GM19438 (cell line): ENCODE measurements around the gene CWF19L1.

Source experiments
- ATAC-seq: cut with Tn5 transposase; IDR thresholded peaks from one replicate; pipeline ENCODE4 v1.9.1; 2021; ENCODE audit warnings: low read depth; ENCODE audit not compliant: unreplicated experiment

The CWF19L1 gene

DNA sequence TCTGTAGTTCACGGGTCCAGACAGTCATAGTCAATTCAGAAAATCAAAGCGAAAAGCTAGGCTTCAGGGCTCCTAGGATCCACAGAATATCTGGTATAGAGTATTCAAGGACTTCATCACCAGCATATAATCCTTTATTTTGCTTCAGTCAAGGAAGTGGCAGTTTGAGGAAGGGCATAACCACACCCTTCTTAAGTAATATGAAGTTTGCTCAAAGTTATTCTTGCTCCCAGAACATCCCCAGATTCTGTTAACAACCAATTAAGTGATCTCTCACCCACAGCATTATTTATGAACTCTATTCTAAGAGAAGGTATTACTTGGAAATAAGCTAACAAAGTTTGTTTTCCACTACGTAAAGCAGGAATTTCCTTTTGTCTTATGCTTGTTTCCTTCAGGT lies 13.2 kb downstream of the CWF19L1 start:
- ATAC-seq: no peak

DNA sequence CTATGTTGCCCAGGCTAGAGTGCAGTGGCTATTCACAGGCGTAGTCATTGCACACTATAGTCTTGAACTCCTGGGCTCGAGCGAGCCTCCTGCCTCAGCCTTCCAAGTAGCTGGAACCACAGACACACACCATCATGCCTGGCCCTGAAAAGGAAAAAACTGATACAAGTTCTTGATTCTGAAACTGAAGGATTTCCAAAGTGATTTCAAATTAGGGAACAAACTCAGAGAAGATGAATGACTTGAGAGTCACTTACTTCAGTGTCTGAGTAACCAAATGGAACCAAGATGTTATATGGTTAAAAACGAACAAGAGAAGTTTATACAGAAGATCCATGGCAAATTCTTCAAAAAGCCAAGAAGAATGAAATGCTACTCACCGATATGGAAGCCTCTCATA lies 14.4 kb downstream of the CWF19L1 start:
- ATAC-seq: no peak

DNA sequence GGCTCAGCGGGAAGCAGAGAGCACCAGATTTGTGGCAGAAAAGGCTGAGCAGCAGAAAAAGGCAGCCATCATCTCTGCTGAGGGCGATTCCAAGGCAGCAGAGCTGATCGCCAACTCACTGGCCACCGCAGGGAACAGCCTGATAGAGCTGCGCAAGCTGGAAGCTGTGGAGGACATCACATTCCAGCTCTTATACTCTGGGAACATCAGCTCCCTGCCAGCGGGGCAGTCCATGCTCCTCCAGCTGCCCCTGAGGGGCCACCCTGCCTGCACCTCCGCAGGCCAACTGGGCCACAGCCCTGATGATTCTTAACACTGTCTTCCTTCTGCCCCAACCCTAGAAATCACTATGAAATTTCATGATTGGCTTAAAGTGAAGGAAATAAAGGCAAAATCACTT lies 18.6 kb downstream of the CWF19L1 start:
- no peak for ATAC-seq

DNA sequence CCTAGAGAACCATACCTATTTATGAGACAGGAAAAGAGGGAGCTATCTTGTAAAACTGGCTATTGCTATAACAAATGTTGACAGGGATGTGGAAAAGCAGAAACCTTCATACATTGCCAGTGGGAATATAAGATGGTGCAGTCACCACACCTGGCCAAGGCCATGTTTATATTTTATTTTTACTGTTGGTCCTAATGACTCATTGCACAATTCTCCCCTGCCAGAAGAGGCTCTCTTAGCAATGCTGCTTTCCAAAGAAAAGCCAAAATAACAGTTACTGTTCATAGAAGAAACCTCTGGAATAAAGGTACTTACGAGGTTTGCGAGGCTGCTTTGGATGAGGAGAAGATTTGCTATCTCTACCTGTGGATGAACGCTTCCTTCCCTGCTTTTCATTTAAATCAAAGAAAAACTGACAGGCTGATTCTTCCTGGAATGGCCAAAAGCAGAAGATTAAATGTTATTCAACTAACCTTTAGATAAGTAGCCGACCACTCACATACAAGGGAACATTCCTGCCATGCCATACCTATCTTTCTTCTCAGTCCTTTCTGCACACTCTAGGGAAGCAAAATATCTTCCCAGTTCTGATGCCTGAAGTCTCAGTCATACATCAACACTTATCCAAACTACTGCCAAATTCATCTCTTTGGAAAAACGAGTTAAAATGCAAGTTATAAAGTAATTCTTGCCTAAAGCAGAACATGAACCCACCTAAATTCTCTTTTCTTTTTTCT lies 21.8 kb downstream of the CWF19L1 start:
- no peak for ATAC-seq

DNA sequence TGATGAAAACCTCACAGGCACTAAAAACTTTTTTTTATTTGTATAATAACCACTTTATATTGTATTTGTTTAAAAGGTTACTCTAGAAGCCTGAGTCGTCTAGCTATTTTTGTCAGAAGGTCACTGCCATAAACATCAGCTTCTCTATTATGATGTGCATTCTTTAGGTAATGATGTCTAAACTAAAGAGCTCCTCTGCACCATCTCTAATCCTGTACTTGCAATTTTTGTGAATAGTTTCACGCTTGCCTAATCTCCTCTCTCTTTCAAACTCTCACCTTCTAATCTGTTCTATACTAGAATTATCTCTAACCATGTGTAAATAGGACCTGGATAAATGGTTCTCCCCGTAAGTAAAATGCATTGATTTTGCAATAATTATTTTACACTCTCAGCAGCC lies 27.6 kb downstream of the CWF19L1 start:
- ATAC-seq: no peak

DNA sequence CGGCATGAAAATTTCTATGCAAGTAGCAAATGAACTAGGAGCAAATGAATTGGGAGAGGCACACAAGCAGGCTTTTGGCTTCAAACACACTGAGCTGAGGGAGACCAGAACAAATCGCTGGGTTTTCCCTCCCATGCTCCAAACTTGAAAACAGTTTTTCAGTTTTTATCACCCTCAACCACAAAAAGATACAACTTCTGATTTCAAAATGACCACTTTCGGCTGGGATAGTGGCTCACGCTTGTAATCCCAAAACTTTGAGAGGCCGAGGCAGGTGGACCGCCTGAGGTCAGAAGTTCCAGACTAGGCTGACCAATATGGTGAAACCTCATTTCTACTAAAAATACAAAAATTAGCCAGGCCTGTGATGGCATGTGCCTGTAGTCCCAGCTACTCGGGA lies 29.0 kb downstream of the CWF19L1 start:
- ATAC-seq: no peak

DNA sequence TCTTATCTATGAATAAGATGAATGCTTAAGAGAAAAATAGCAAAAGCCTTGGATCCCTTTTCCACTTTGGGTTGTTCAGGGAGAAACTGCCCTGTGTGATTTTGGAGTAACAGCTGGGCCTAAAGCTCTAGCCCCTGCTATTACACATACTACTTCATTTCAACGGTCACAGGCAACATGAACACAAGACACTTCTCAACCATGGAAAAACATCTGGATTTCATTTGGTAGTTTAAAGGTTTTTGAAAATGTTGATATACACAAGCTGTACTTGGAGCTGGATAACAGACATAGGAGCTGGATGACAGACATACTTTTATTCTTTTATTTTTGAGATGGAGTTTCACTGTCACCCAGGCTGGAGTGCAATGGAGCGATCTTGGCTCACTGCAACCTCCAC lies 35.3 kb downstream of the CWF19L1 start:
- no peak for ATAC-seq

DNA sequence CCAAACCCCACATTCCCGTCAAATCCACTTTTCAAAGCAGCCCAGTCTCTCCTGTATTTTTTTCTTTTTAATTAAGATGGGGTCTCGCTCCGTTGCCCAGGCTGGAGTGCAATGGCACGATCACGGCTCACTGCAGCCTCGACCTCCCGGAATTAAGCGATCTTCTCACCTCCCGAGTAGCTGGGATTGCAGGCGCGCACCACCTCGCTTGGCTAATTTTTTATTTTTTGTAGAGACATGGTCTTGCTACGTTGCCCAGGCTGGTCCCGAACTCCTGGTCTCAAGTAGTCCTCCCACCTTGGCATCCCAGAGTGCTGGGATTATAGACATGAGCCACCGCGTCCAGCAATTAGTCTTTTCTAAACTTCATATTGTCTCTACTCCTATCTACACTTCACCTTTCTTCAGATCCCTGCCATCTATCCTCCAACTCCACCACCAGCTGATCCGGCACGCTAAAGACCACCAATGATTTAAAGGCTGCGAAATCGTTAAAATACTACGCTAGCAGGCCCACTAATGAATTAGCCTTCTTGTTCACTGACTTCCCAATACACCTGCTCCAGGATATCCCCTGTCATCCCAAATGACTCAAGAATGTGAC lies 37.5 kb downstream of the CWF19L1 start:
- ATAC-seq: no peak

DNA sequence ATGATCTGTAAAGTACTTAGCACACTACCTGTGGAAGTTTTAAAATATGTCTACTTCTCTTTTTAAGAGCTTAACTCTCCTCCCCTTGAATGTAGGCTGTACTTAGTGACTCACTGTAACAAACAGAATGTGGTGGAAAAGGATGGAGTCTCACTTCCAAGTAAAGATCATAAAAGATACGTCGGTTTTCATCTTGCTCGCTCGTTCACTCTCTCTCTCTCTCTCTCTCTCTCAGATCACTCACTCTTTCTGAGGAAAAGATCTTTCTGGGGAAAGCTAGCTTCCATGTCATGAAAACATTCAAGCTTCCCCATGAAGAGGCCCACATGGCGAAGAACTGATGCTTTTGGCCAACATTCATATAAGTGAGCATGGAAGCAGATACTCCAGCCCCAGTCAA lies 43.6 kb downstream of the CWF19L1 start:
- ATAC-seq: no peak

DNA sequence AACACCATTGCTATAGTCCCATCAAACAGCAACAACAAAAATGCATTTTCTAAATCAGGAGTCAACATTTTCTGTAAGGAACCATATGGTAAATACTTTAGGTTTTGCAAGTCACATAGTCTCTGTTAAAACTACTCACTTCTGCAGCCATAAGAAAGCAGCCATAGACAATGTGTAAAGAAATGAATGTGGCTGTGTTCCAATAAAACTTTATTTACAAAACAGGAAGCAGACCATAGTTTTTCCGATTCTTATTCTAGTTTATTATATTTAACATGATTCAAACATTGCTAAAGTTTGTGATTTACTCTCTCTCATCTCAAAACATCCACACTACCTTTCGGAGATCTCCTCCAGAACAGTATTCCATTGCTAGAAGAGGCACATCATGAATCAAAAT lies 44.9 kb downstream of the CWF19L1 start:
- no peak for ATAC-seq

DNA sequence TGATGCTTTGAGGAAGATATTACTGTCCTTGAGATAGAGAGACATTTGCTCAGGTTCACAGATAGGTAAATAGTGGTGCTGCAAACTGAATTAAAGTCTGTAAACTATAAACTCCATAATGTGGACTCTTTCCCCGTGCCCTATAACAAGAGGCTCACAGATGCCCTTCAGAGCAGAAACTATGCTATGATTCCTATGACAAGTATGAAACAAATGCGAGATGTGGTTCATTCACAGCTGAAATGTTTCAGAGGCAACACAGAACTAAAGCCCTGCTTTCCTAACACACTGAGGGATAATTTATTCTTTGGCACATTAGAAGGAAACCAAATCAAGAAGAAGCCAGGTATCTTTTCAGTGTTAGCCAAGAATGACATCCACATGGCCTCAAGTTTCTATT lies 51.4 kb downstream of the CWF19L1 start:
- no peak for ATAC-seq

DNA sequence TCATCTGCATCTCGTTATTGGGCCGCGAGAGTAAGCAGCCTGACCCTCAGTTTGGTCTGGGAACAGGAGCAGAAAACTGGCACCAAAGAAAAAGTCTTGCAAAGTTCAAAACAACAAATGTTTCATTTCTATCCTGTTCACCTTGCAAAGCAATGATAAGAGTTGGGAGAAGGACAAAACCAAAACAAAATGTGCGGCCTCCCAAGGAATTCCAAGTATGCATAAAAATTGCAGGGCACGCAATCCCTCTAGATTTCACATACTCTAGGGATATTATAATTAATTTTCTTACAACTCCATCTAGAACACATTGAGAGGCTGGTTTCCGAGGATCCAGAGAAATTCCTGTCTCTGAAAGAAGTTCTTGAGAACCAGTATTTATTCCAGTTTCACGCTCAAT lies 58.1 kb downstream of the CWF19L1 start:
- ATAC-seq: no peak

DNA sequence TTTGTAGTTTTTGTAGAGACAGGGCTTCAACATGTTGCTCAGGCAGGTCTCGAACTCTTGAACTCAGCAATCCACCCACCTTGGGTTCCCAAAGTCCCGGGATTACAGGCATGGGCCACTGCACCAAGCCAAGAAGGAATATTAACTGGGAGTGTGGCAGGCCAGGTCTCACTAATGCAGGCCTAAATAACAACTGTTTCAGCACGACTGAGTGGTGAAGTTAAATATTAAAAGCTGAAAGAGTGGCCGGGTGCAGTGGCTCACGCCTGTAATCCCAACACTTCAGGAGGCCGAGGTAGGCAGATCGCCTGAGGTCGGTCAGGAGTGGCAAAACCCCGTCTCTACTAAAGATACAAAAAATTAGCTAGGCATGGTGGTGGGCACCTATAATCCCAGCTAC lies 59.2 kb downstream of the CWF19L1 start:
- ATAC-seq: no peak

DNA sequence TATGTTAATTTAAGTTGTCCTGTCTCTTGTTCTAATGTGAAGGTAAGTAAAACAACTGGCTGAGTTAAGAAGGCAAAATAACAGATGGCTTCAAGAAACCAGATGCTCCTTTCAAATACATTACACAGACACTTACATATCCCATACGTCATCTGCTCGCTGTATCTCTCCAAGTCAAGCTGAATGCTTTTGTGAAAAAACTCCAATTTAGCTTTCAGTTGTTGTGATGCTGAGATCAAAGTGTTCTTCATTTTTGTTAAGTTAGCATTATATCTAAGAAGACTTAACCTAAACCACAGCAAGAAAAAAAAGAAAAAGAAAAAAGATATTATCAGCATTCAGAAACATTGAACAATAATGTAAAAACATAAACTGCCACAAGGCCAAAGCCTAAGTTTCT lies 63.1 kb downstream of the CWF19L1 start:
- no peak for ATAC-seq

DNA sequence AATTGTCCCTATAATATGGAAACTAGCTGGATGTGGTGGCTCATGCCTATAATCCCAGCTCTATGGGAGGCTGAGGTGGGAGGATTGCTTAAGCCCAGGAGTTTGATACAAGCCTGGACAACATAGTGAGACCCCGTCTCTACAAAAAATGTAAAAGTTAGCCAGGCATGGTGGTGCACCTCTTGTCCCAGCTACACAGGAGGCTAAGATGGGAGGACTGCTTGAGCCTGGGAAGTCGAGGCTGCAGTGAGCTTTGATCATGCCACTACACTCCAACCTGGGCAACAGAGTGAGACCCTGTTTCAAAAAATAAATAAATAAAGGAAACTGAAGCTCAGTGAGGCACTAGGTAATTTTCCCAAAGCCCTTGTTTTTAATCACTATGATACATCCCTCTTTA lies 65.9 kb downstream of the CWF19L1 start:
- no peak for ATAC-seq

DNA sequence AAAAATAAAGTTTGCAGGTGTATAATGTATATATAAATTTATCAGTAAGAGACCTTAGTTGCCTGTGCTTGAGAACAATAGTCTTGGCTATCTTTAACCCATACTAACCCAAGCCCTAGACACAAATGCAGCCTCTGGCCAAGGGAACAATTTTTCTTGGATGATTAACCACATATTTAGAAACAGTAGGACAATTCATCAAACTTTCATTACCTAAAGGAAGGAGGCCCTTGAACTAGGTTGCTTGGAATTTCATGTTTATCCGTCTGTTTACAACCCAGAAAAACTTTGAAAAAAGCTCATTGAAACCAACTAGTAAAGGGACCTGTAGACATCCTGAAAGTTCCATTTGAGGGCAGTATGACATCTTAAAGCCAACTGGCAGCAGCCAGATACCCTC lies 72.7 kb downstream of the CWF19L1 start:
- no peak for ATAC-seq

DNA sequence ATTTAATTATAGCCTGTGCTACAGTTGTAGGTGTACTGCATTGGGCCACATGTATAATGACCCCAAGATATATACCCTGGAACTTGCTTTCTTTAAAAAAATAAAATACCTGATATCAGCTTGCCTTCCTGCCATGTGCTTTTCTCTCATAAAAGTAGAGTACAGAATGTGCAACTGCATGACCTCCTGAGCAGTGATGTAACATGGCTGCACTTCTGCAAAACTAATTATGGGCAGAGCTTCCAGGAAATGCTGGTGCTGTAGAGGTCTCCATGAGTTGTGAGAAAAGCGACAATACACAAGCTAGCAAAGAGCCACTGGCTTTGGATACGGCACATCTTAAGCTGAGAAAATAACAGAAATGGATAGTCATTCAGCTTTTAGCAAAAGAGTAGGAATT lies 75.1 kb downstream of the CWF19L1 start:
- ATAC-seq: no peak

DNA sequence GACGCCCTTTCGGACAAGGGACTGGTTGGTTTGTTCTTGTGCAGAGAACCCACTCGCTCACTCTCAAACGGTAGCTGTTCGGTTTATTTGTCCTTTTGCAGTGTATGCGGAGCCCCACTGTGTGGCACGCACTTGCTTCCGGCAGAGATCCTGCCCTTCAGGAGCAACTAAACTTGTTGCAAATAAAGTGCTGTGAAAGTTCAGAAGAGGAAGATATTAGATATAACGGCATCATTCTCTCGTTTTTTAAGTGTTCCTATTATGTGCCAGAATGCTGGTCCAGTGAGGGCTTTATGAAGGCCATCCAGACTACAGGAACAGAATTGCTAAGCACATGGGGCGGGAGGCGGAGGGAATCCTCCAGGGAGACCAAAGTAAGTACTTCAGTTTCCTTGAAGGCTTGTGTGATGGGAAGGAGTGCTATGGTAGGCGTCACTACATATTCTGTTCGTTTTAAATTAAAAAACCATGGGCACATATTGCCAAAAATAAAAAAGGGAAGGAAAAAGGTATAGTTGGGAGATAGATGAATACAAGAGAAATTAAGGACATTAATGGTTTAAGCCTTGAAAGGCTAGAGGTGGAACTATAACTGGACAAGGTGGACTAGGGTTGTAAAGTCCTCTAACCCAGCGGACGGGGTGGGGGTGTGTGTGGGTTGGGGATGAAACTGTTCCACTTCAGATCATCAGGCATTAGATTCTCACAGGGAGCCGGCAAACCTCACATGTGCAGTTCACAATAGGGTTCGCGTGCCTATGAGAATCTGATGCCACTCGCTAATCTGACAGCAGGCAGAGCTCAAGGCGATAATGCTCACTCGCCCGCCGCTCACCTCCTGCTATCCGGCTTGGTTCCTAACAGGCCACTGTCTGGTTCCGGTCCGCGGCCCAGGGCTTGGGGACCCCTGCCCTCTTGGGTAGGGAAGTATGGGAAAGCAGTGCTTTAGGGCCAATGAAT lies 80.9 kb downstream of the CWF19L1 start:
- ATAC-seq: peak; percentile 46

DNA sequence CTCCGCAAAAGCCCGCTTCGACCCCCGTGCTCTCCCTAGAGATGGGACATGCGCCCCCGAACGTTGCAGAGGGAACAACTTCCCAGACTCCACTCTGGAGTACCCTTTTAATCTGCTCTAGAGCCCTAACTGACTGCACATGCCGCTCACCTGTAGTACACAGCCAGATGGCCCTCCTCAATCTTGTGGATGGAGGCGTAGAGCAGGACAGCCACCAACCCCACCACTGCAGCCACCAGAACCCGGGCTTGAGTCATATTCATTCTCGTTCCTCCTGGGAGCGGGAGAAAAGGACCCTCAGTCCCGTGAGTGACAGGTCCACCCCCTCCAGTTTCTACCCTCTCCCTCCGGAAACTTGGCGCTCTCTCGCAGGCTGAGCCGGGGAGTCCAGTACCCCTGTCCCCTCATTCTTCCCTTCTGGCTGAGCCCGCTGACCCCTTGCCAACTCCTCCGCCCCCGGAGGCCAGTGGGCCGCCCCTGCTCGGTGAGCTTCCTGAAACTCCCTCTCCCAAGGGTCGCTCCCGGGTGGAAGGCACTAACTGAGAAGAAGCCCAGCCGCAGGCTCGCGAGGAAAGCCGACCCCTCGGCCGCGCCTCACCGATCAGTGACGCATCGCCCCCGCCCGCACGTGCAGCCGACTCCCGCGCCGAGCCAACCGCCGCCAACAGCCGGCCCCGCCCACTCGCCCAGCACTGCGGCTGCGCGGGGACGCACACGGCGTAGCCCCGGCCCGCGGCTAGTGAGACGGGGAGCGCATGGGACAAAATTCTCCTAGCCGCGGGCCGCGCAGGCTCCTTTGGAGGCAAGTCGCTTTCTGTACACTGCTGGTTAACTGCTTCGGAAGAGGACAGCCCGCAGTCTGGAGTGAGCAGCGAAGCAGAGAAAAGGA lies 81.8 kb downstream of the CWF19L1 start, which contains the start of gene ERLIN1:
ERLIN1 (minus strand) TSS at position 666 of the 889 bp plus-strand sequence; CDS start at position 263, 403 bp downstream.
- ATAC-seq: peak; percentile 77

DNA sequence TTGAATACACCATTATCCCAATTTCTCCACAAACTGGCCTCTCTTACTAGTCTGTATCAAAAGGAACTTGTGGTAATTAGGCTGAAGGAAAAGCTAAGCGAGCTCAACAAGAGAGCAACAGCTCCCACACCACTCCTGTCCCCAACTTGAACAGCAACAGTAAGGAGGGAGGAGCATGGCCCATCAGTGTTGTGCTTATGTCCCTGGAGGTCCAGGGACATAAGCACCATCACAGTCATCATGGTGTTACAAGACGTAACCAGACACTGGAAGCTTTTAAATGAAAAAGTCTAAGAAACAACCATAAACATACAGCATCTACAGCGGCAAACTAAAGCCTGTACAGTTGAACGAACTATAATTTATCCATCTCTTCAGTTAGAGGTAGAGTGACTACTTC lies 82.6 kb downstream of the CWF19L1 start:
- no peak for ATAC-seq
